NOMO-1 treated with DMSO at 0.1 percent for 48 hours (cell line): ENCODE data around the gene TBL1XR1.
"Not testable (repeated sequence)": the region's sequence is repeated elsewhere in the genome, so short reads cannot be mapped to it uniquely, and the experiment has no call there.

Experiments
- DNase-seq: peaks from one replicate; lab custom pipeline; 2025; ENCODE audit not compliant: unreplicated experiment; lab: John Stamatoyannopoulos, UW

The TBL1XR1 gene

DNA sequence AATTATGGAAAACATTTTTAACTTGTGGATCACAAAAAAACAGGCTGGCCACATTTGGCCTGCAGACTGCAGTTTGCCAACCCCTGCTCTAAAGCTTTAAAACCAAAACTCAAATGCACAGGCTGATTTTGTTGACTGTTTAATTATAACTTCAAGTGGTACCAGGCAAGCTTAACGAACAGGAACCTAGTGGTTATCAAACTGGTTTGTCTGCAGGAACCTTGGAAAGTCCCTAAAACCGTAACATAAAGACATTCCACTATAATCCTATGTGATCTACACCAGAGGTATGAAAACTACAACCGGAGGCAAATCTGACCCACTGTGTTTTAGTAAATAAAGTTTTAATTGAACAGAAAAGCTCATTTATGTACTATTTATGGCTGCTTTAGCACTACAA, 52.4 kb downstream of the TBL1XR1 start:
- peak; percentile 18 for DNase-seq

GRCh38 chr3:177141899-177142646, 55.2 kb downstream of the TBL1XR1 start:
- DNase-seq = peak; percentile 13

GRCh38 chr3:177141471-177141870, 55.8 kb downstream of the TBL1XR1 start:
- no peak for DNase-seq

DNA sequence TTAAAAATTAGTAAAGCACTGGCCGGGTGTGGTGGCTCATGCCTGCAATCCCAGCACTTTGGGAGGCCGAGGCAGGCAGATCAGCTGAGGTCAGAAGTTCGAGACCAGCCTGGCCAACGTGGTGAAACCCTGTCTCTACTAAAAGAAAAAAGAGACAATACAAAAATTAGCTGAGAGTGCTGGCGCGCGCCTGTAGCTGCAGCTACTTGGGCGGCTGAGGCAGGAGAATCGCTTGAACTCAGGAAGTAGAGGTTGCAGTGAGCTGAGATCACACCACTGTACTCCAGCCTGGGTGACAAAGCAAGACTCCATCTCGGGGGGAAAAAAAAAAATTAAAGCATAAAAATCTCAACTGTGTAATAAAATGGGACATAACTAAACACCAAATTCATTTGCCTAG, 58.1 kb downstream of the TBL1XR1 start:
- DNase-seq = not testable (repeated sequence)

GRCh38 chr3:177137774-177138705, 59.2 kb downstream of the TBL1XR1 start:
- DNase-seq = no peak

- no peak for DNase-seq
Measured at GRCh38 chr3:177136741-177137140, 60.5 kb downstream of the TBL1XR1 start.

DNA sequence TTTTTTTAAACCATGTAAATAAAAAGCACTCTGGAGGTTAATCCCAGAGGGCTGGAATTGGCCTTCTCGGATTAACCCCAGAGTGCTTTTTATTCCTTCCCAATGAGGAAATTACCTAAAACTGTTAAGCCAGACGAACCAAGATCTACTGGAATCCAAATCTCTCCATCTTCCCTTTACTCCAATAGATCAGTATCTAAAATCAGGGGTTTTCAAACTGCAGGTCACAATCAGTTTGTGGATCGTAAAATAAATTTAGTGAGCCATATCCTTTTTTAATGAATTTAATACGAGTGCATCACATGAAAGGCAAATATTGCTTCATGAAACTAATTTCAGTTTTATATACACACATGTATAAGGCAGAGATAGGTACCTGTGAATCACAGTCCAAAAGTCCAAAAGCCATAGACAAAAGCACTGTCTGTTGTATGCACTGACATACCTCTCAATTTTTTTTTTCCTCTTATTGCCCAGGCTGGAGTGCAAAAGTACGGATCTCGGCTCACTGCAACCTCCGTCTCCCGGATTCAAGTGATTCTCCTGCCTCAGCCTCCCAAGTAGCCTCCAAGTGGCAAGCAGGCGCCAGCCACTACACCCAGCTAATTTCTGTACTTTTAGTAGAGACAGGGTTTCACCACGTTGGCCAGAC, 61.3 kb downstream of the TBL1XR1 start:
- no peak for DNase-seq

GRCh38 chr3:177134816-177135210, 62.5 kb downstream of the TBL1XR1 start:
- DNase-seq = no peak

DNA sequence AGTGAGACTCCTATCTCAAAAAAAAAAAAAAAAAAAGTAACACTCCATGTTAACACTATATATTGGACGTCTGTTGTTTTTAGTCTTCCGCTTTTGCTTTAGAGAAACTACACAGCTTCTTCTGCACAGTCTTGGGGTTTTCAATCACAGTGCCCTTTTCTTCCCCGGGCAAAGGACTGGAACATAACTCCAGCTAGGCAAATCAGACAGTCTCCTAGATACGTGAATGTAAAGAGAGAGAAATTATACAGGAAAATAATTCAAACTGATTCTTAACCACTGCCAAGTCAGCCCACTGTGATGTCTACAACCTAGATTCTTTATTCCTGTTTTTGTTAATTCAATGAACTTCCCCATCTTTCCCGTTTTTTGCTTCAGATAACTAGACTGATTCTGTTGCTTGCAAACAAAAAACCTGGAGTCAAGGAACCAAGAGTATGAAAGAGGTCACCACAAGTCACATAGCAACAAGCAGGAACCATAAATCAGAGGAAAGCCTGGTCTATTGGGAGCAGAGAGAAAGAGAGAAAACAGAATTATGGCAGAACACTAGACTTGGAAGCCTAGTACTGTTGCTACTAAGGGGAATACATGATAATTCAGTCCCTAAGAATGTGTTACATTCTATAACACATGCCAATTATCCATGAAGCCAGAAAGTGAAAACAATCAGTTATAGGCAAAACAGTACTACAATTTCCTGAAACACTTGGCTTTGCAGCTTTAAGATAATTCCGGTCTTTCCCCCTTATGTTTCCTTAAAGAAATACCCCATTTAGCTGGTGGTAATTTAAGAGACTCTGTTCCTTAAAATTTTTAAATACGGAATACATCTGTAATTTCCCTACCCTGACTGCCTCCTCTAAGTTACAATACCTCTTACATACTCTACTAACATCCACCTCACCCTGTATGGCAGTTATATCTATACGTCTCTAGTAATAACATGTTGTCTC, 63.1 kb downstream of the TBL1XR1 start:
- no peak for DNase-seq

DNA sequence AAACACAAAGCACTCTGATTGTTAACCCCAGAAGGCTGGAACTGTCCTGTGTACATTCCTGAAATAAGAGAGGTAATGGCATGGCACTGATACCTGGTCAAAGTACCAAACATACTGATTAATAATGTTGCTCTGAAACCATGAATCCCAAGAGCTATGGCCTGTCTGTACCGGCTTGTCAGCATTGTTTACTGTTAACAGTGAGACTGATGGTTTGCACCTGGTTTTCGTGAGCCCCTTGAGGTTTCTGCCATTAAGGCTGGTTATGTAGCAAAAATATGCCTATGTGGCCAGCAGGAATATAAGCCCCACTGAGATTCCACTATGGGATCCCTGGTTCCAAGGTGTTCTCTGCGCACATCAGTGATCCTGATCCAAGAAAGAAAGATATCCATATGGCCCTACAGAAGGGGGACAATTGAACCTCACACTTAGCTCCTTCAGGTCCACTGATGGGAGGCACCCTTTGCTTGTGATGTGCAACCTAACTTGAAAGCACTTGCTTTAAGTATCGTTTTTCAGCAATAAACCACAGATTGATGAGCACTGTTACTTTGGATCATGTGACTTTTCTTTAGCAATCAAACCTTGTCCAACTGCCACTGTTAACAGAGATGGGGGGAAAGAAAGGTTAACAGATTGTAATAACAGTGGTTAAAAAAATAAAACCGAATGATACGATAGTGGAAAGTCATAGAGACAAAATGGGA, 65.2 kb downstream of the TBL1XR1 start:
- DNase-seq = no peak

- DNase-seq = no peak
Measured at GRCh38 chr3:177127008-177127407, 70.3 kb downstream of the TBL1XR1 start.

DNA sequence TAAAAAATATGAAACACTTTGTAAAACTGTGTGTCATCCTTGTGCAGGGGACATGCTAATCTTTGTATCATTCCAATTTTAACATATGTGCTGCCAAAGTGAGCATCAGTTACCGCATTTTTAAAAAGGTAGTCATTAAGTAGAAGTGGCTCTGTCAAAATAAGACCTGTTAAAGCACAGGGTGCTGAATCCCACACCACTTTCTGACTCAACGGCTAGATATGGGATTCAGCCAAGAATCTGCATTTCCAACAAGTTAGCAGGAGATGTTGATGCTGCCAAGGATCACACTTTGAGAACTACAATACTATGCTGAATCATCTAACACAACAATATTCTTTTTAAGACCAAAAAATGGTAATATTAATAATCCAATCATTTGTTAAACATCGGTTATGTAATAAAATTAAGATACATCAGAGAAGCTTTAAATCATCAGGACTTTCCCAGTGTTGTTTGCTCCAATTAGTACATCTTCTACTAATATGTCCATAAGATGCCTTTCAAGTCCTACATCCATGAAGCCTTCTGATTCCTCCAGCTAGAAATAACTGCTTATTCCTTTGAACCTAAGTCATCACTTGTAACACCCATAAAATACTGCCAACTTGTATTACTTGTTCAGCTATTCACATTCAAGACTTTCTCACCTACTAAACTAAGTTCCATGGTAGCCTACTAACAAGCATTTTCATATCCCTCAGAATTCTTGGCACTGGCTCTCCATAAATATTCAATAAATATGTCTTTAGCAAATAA, 71.1 kb downstream of the TBL1XR1 start:
- no peak for DNase-seq

DNA sequence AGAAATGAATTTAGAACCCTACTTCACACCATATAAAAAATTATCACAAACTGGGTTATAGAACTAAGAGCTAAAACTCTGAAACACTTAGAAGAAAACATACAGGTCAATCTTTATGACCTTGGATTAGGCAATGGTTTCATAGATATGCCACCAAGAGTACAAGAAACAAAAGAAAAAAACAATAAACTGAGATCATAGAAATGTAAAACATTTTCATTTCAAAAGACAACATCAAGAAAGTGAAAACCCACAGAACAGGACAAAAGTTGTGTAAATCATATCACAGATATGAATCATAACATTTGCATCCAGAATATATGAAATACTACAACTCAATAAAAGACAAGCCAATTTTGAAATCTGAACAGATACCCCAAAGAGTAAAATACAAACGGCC, 72.4 kb downstream of the TBL1XR1 start:
- no peak for DNase-seq

- DNase-seq = no peak
Measured at GRCh38 chr3:177123822-177124221, 73.5 kb downstream of the TBL1XR1 start.

DNA sequence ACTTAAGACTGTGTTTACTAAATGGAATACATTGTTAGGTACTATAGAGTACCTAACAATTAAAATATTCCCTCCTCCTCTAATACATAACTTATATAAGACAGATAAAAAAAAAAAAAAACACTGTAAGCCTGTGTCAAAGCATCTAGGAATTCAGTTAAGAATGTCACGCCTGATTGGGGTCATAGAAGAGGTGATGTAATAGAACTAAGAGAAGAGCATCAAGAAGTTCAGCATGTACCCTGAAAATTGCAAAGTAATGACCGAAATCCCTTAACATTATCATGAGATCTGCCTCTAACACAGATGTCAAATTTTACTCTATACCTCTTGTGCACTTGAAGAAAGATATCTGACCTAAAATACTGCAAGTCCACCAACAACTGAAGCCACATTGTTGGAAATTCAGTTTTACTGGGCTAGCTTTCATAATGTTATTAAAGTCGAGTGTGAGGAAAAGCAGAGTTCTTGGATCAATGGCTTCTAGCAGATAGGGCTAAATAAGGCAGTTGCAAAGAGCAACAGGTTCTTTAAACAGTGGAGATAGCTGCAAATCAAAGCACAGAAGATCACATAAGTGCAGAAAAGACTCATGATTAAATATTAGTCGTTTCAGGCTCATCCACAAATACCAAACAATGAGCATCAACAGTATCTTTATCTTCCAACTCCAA, 75.0 kb downstream of the TBL1XR1 start:
- DNase-seq = no peak

GRCh38 chr3:177119829-177120228, 77.5 kb downstream of the TBL1XR1 start:
- DNase-seq = no peak

- DNase-seq = no peak
Measured at GRCh38 chr3:177114253-177114652, 83.0 kb downstream of the TBL1XR1 start.

GRCh38 chr3:177111541-177111949, 85.7 kb downstream of the TBL1XR1 start:
- DNase-seq = no peak

DNA sequence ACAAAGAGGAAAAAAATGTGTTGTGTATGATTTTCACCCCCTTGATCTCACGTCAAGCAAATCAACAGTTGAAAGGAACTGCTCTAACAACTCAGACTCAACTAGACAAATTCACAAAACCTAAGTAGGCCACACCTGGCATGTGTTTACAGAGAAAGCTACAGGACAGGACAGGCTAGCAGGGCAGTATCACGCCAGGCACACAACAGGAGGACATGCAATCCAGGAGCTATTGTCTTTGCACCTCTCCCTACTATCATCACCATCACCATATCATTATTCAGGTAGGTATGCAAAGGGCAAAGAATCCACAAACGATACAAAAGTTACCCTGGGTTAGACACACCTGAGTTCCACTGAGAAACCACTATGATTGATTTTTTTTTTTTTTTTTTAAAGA, 86.4 kb downstream of the TBL1XR1 start:
- no peak for DNase-seq
